Neural cell (in vitro differentiated cells): ENCODE measurements around the gene TADA2A. TPM values are rescaled to one million over a fixed set of nuclear protein-coding genes. Genes with fewer than 3 reads are reported as not detected.

Source experiments
- H2AFZ ChIP-seq: fragments of 200-600, 300-800 bp; sonication (generic), shearing (Covaris generic); 2 replicates; pipeline ENCODE4 v1.6.0; 2014; ENCODE audit warnings: low read depth, mild to moderate bottlenecking, antibody characterized with exemption, low read length, moderate library complexity
- H3F3A ChIP-seq: fragments of 200-600 bp; shearing (Covaris generic); 2 replicates; pipeline ENCODE4 v1.6.1; 2016; ENCODE audit warnings: mild to moderate bottlenecking, moderate library complexity, mixed read lengths, antibody characterized with exemption, low read length; ENCODE audit not compliant: insufficient read depth, poor library complexity, severe bottlenecking
- H3K27ac ChIP-seq: fragments of 200-600, 300-800 bp; sonication (generic), shearing (Covaris generic); 2 replicates; pipeline ENCODE4 v1.5.1; 2014; ENCODE audit warnings: mild to moderate bottlenecking, low read length, moderate library complexity
- H3K27me3 ChIP-seq: fragments of 300-800, 200-600 bp; sonication (generic), shearing (Covaris generic); 2 replicates; pipeline ENCODE4 v1.6.0; 2014; ENCODE audit warnings: mild to moderate bottlenecking, low read depth, low read length, moderate library complexity; ENCODE audit not compliant: insufficient read depth
- H3K36me3 ChIP-seq: fragments of 300-800, 200-600 bp; sonication (generic), shearing (Covaris generic); 2 replicates; pipeline ENCODE4 v1.5.1; 2014; ENCODE audit warnings: mild to moderate bottlenecking, antibody characterized with exemption, low read length, moderate library complexity; ENCODE audit not compliant: insufficient read depth
- H3K4me2 ChIP-seq: fragments of 300-800, 200-600 bp; sonication (generic), shearing (Covaris generic); 2 replicates; pipeline ENCODE4 v1.6.0; 2014; ENCODE audit warnings: mild to moderate bottlenecking, low read length
- H3K4me3 ChIP-seq: fragments of 300-800, 200-600 bp; sonication (generic), shearing (Covaris generic); 2 replicates; pipeline ENCODE4 v1.5.1; 2014; ENCODE audit warnings: mild to moderate bottlenecking, low read length, moderate library complexity
- H3K79me2 ChIP-seq: fragments of 200-600 bp; shearing (Covaris generic); replicated peaks from 2 replicates; pipeline ENCODE4 v1.6.0; 2014; ENCODE audit warnings: mild to moderate bottlenecking, low read length, moderate library complexity; ENCODE audit not compliant: insufficient read depth
- H3K9ac ChIP-seq: fragments of 300-800, 200-600 bp; sonication (generic), shearing (Covaris generic); 2 replicates; pipeline ENCODE4 v1.6.1; 2016; ENCODE audit warnings: mild to moderate bottlenecking, low read length, mixed read lengths
- H3K9me2 ChIP-seq: fragments of 200-600 bp; shearing (Covaris generic); 2 replicates; pipeline ENCODE4 v1.6.1; 2016; ENCODE audit warnings: mild to moderate bottlenecking, low read length, mixed read lengths; ENCODE audit not compliant: insufficient read depth
- H3K9me3 ChIP-seq: fragments of 200-600, 300-800 bp; sonication (generic), shearing (Covaris generic); 2 replicates; pipeline ENCODE4 v1.6.1; 2016; ENCODE audit warnings: mild to moderate bottlenecking, mixed run types, low read length, moderate library complexity, mixed read lengths
- H4K20me1 ChIP-seq: fragments of 200-600 bp; shearing (Covaris generic); 2 replicates; pipeline ENCODE4 v1.6.1; 2016; ENCODE audit warnings: mild to moderate bottlenecking, mixed run types; ENCODE audit not compliant: insufficient read depth
- CTCF ChIP-seq: fragments of 450-650 bp; IDR thresholded peaks from 2 replicates; pipeline ENCODE4 v1.5.1; 2014; ENCODE audit warnings: antibody characterized with exemption, mild to moderate bottlenecking, moderate library complexity; ENCODE audit not compliant: poor library complexity, severe bottlenecking
- EP300 ChIP-seq: fragments of 450-650 bp; conservative IDR thresholded peaks from 2 replicates; pipeline ENCODE4 v1.6.1; 2014; ENCODE audit warnings: antibody characterized with exemption, mild to moderate bottlenecking, moderate library complexity; ENCODE audit not compliant: poor library complexity, severe bottlenecking
- EZH2 ChIP-seq: fragments of 200-600, 300-800 bp; shearing (Covaris generic), sonication (generic); IDR thresholded peaks from 2 replicates; pipeline ENCODE4 v1.6.1; 2014; ENCODE audit warnings: antibody characterized with exemption, low read length, borderline replicate concordance, mild to moderate bottlenecking; ENCODE audit not compliant: insufficient read depth, poor library complexity, severe bottlenecking
- MXI1 ChIP-seq: fragments of 450-650 bp; conservative IDR thresholded peaks from 2 replicates; pipeline ENCODE4 v1.6.1; 2014; ENCODE audit warnings: antibody characterized with exemption, mild to moderate bottlenecking; ENCODE audit not compliant: poor library complexity, severe bottlenecking
- POLR2AphosphoS5 ChIP-seq: IDR thresholded peaks from 2 replicates; pipeline ENCODE4 v1.6.1; 2012
- RAD21 ChIP-seq: fragments of 450-650 bp; conservative IDR thresholded peaks from 2 replicates; pipeline ENCODE4 v1.6.1; 2014; ENCODE audit warnings: antibody characterized with exemption, mild to moderate bottlenecking, moderate library complexity
- REST ChIP-seq: IDR thresholded peaks from 2 replicates; pipeline ENCODE4 v1.6.1; 2012; ENCODE audit warnings: borderline replicate concordance
- SMC3 ChIP-seq: fragments of 450-650 bp; conservative IDR thresholded peaks from 2 replicates; pipeline ENCODE4 v1.6.1; 2014; ENCODE audit warnings: antibody characterized with exemption, mild to moderate bottlenecking, moderate library complexity; ENCODE audit not compliant: poor library complexity
- TAF1 ChIP-seq: IDR thresholded peaks from 2 replicates; pipeline ENCODE4 v1.6.1; 2012; ENCODE audit warnings: low read depth
- polyA plus RNA-seq: library from polyadenylated mRNA; depleted of rRNA; stranded (reverse); fragments of >200 nt; gene quantifications from 2 replicates; pipeline ENCODE4 v1.2.3, GENCODE V29; 2014

TADA2A gene
- polyA plus RNA-seq, 1 donor from 2014 or later = 23.5 TPM

- Histone ChIP-seq H3K9ac (no peak overlapping the region), H3K79me2 (peaks cover 33% of the 10 kb centered on the region)
These were observed 86.8 kb downstream of the TADA2A start for GRCh38 chr17:37493249-37494027.

GRCh38 chr17:37494401-37494831 lies 87.7 kb downstream of the TADA2A start:
- Histone ChIP-seq H3K79me2 (peaks cover 36% of the 10 kb centered on the region), H3K9me3 (no peaks in the 10 kb centered on the region), H2AFZ (no peak overlapping the region), H3K27ac (no peak overlapping the region), H3K36me3 (no peaks in the 10 kb centered on the region), H3K4me3 (no peak overlapping the region), H3K9ac (no peak overlapping the region), H3K9me2 (no peaks in the 10 kb centered on the region), H3F3A (no peaks in the 10 kb centered on the region), H4K20me1 (no peaks in the 10 kb centered on the region), H3K27me3 (no peaks in the 10 kb centered on the region), H3K4me2 (no peak overlapping the region)
- TF ChIP-seq SMC3 (no peak), EZH2 (no peak), EP300 (no peak), CTCF (no peak)

More at GRCh38 chr17:37493249-37494027, 86.8 kb downstream of the TADA2A start:
- Histone ChIP-seq H3K4me3 (no peak overlapping the region), H3K4me2 (no peak overlapping the region), H2AFZ (no peak overlapping the region), H3K36me3 (no peaks in the 10 kb centered on the region), H4K20me1 (no peaks in the 10 kb centered on the region), H3K9me3 (no peaks in the 10 kb centered on the region), H3K27me3 (no peaks in the 10 kb centered on the region), H3K9me2 (no peaks in the 10 kb centered on the region), H3F3A (no peaks in the 10 kb centered on the region), H3K27ac (no peak overlapping the region)
- TF ChIP-seq RAD21 (no peak), POLR2AphosphoS5 (no peak), EP300 (no peak), REST (no peak), SMC3 (no peak), MXI1 (no peak), TAF1 (no peak), CTCF (no peak), EZH2 (no peak)
